Activated T-helper 1 cell treated with Interleukin-2 at 50 U/mL for 16 hours (primary cell): ENCODE results near the gene NR2E3.
"Not testable (repeated sequence)": the region's sequence is repeated elsewhere in the genome, so short reads cannot be mapped to it uniquely, and the experiment has no call there.

ENCODE experiments used
- DNase-seq: peaks from one replicate; pipeline ENCODE4 v3.0.0-alpha.2; 2020; ENCODE audit warnings: low read depth

The NR2E3 gene

DNA sequence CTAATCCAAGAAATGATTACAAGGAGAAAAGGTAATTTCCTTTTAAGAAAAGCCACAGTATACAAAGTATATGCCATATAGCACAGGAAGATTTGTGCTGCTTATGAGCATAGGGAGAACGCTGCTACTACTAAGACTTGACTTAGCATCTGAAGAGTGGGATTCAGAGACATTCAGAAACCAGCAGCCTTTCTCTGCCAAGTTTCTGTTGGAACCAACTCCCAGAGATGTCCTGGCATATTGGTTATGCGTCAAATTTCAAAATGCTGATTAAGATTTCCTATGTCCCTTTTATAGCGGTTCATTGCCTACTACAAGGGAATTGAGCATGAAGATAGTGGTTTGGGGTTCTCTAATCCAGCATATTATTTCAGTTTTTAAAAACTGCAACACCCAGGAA is 4.9 kb downstream of the NR2E3 start:
- no peak for DNase-seq

DNA sequence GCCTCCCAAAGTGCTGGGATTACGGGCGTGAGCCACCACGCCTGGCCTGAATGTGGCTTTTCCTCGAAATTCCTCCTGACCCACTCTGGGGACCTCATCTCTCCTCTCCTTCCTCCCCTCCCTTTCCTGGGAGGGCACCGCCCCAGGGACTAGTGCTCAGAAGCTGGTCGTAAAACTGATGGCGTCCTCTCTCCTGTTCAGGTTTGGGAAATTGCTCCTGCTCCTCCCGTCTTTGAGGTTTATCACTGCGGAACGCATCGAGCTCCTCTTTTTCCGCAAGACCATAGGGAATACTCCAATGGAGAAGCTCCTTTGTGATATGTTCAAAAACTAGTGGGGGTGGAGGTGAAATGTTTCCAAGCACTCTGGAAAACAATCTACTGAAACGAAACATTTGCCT is 7.0 kb downstream of the NR2E3 start:
- no peak for DNase-seq

DNA sequence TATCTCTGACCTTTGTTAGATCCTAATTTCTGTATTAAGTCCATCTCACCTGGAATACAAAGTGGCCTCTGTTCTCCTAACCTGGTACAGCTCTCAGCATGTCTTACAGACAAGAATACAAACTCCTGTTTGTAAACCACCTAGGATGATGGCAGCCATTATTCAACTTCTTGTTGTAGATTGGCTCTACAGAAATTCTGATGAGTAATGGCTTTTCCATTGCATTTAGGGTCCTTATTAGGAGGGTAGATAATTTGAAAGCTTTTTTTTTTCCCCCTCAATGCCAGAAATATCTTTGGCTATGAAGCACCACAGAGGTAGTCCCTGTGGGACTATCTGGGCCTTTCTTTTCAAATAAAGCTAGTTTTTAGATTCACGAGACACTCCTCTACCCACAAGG is 9.8 kb downstream of the NR2E3 start:
- DNase-seq, result no peak

DNA sequence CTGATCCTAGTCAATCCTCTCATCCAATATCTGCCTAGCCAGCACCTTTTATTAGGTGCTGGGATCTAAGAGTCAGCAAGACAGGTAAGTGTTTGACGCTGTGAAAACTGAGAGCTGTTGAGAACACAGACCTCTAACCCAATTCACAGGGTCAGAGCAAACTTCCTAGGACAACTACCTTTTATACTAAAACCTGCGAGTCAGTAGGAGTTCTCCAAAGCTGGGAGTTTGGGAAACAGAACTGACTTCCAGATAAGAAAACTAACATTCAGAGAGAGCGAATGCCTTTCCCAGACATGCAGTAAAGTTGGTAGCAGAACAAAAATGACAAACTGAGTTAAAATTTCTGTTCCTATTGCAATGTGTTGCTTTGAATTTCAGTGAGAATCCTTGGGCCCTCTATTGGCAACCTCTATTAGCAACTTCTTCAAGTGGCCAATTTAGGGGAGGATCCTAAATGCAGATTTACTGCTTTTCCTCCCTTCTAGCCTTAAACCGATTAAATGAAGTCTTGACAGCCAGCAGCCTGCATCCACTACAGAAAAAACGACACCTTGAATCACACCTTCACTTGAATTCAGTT is 11.3 kb downstream of the NR2E3 start:
- no peak for DNase-seq

DNA sequence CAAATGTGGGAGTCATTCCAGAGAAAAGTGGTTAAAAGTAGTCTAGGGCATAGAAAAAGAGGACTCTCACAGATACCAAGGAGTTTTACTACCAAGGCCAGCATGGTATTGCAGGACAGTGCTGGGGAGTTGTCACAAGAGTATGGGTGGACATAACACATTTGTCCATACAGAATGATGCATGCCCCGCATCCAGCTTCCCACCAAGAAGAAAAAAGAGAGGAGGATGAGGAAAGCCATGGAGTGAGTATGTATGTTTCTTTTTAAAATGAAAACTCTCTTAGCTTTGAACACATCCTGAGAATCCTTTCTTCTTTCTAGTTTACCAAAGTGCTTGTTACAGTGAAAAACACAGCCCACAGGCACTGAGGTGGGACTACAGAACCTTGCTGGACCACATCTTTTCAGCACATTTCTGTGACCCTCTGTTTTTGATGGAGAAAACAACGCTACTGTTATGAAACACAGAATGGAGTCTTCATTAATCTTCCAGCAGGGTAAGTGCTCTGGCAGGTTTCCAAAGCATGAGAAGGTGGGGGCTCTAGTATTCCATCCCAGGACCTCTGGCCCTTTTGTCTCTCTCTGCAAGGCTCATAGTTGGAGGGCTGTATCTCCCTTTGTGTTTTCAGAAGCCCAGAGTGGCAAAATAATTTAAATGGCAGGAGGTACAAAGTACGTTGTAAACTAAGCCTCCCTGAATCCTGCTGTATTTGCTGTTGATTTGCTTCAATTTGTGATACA is 12.7 kb downstream of the NR2E3 start:
- no peak for DNase-seq

DNA sequence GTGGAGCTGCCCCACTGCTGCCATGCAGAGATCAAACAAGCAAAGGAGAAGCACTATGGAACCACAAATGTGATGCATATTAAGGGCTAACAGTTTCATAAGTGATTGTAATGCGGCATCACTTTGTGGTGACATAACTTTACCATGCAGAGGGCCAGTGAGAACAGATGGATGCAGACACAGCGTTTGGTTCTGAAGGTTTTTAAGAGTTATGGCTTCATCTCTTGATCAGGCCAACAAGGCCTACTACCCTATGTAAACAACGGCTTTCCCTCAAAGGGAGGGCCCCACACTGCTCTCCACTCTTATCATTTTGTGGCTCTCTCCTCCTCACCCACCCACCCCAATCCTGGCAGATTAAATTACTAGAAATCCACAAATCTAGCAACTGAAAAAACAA is 13.4 kb downstream of the NR2E3 start:
- no peak for DNase-seq

DNA sequence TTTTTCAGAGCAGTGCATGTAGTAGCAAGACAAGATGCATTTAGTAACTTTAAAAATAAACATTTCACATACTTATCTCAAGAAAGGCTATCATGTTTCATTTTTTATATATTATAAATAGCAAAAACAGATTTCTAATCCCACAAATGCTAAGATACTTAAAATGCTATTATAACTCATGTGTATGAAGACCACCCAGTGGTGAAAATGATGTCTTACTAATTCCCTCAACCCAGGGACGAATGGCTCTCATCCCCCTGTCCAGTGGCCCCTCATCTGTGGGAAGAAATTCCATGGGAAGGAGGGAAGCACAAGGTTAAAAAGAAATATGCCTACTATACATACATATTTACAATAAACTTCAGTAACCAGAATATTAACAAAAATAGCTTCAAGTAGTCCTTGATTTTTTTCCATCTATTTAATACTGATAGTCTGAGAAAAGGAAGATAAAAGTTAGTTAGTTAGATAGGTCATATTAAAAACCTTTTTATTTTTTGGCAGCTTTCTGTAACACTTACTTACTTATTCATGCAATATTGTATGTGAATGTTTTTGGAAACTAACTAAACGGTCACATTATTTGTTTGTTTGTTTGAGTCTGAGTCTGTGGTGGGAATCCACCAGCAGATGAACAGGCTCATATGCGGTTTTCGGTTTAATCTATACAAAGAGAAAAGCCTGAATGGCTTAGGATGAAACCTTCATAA is 14.8 kb downstream of the NR2E3 start:
- DNase-seq, result no peak

DNA sequence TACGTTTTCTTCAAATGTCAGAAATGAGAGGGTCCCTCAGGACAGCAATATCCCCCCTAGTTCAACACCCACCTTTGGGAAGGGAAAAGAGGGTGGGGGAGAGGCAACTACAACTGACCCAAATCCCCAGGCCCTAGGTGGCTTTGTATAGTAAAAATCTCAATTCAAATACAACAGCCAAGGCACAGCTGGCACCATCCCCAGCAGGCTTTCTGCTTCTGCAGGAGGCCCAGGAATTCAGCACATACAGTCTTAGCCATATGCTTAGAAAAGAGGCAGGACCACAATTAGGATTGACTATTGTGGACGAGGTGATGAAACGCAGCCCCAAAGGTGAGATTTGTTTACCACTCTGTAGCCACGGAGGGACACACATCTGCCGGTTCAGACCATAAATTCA is 15.8 kb downstream of the NR2E3 start:
- DNase-seq, result no peak

DNA sequence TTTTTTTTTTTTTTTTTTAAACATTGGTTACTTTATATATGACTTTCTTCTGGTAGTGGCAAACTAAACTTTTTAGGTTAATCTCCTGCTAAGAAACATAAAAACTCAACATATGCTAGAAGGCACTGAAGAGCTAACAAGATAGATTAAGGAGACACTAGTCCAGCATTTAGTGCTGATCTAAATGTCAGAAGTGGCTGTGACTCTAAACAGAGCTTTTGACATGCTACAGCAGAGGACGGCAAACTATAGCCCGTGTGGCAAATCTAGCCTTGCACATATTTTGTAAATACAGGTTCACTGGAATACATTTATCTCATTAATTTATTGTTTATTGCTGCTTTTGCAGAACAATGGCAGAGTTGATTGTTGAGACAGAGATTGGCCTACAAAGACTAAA is 20.6 kb downstream of the NR2E3 start:
- DNase-seq, result no peak

DNA sequence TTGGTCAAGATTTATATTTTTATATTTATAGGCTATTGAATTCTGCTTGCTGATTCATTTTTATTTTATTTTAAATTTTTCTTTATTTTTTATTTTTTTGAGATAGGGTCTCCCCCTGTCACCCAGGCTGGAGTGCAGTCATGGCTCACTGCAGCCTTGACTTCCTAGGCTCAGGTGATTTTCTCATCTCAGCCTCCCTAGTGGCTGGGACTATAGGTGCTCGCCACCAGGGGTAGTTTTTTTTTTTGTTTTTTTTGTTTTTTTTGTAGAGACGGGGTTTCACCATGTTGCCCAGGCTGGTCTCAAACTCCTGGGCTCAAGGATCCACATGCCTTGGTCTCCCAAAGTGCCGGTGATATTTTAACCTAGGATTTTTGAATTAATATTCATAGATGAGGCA is 31.2 kb downstream of the NR2E3 start:
- no peak for DNase-seq

DNA sequence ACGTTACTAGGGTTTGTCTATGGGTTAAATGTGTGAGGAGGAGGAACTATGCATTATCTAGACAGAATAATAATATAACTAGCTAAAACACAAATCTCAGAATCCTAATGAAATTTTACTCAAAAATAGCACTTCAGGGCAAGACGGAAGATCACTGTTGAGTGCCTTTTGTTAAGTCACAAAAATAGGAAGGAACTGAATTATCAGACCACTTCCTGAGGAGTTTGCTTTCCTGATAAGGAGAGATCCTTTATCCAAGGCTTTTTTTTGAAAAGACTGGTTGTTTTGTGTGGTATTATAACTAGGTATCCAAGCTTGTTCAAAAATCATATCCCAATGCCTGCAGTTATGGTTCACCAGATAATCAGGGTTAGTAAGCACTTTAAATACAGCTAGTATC is 34.6 kb downstream of the NR2E3 start:
- DNase-seq, result no peak

DNA sequence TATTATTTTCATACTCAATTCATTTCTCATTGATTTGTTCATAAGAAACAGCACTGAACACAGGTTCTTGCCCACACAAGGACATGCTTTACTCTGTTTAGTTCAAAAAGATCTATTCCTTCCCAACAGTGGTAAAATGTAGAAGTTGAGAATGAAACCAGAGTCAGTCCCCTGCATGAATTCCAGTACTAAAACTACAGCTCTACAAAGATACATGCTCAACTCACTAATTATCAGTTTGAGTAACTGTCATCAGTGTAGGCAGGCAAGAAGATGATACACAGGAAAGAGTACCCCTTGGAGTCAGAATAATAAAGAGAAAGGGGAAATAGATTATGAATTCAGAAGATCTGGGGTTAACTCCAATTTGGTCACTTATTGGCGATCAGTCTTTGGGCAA is 43.2 kb downstream of the NR2E3 start:
- DNase-seq, result no peak

DNA sequence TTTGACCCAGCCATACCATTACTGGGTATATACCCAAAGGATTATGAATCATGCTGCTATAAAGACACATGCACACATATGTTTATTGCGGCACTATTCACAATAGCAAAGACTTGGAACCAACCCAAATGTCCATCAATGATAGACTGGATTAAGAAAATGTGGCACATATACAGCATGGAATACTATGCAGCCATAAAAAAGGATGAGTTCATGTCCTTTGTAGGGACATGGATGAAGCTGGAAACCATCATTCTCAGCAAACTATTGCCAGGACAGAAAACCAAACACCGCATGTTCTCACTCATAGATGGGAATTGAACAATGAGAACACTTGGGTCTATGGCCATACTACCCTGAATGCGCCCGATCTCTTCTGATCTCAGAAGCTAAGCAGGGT is 47.9 kb downstream of the NR2E3 start:
- DNase-seq, result not testable (repeated sequence)
